ENCODE measurements around the gene ZFYVE19.
"Not testable (repeated sequence)": the region's sequence is repeated elsewhere in the genome, so short reads cannot be mapped to it uniquely, and the experiment has no call there.

ZFYVE19 gene

GRCh38 chr15:40847223-40847961 is 40.5 kb downstream of the ZFYVE19 start:
- no peak for DNase-seq

DNA sequence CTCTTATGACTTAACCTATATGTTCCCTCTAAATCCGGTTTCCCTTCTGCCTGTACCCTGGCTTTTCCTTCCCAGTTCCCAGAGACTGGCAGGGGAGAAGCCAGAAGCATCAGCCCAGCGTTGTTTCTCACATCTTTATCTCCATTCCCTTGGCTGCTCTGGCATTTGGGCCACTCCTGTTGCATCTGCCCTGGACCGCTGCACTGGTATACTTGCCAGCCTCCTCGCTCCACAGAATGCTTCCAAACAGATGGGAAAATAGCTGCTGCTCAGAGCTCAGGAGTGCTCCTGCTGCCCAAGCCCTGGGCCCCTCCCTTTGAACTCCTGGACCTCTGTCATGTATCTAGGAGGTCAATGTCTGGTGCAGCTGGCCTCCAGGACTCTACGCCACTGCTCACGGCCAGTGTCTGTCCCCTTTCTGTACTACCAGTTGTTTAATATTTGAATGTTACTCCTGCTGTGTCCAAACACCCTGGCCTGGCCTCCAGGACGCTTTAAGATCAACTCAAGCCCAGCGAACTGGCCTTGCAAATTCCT is 43.8 kb downstream of the ZFYVE19 start:
- no peak for DNase-seq

- no peak for DNase-seq
These were observed 45.6 kb downstream of the ZFYVE19 start for GRCh38 chr15:40852529-40852928.

DNA sequence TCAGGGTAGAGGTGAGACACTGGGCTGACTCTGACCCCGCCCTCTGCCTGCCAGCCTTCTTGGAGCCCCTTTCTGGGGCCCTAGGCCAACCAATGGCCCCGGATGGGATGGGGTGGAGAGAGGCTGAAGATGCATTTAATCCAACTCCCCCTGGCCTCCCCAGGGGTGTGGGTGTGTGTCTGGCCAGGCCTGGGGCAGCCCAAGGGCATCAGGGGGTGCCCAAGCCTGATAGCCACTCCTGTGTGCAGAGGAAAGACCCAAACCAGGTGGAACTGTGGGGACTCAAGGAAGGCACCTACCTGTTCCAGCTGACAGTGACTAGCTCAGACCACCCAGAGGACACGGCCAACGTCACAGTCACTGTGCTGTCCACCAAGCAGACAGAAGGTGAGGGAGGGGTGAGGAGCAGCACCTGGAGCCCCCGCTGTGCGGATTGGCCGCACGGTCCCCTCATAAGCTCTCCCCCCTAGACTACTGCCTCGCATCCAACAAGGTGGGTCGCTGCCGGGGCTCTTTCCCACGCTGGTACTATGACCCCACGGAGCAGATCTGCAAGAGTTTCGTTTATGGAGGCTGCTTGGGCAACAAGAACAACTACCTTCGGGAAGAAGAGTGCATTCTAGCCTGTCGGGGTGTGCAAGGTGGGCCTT is 46.5 kb downstream of the ZFYVE19 start:
- DNase-seq: no peak

GRCh38 chr15:40854161-40854560 is 47.3 kb downstream of the ZFYVE19 start:
- no peak for DNase-seq

- DNase-seq: no peak
These were observed 48.9 kb downstream of the ZFYVE19 start for GRCh38 chr15:40855706-40856234.

DNA sequence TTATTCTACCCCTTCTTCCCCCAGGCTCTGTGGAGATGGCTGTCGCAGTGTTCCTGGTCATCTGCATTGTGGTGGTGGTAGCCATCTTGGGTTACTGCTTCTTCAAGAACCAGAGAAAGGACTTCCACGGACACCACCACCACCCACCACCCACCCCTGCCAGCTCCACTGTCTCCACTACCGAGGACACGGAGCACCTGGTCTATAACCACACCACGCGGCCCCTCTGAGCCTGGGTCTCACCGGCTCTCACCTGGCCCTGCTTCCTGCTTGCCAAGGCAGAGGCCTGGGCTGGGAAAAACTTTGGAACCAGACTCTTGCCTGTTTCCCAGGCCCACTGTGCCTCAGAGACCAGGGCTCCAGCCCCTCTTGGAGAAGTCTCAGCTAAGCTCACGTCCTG is 49.9 kb downstream of the ZFYVE19 start:
- no peak for DNase-seq

- DNase-seq: peak; percentile 69 to 76
These were observed 50.9 kb downstream of the ZFYVE19 start for GRCh38 chr15:40857601-40858341.

- no peak for DNase-seq
These were observed 51.8 kb downstream of the ZFYVE19 start for GRCh38 chr15:40858706-40859105.

DNA sequence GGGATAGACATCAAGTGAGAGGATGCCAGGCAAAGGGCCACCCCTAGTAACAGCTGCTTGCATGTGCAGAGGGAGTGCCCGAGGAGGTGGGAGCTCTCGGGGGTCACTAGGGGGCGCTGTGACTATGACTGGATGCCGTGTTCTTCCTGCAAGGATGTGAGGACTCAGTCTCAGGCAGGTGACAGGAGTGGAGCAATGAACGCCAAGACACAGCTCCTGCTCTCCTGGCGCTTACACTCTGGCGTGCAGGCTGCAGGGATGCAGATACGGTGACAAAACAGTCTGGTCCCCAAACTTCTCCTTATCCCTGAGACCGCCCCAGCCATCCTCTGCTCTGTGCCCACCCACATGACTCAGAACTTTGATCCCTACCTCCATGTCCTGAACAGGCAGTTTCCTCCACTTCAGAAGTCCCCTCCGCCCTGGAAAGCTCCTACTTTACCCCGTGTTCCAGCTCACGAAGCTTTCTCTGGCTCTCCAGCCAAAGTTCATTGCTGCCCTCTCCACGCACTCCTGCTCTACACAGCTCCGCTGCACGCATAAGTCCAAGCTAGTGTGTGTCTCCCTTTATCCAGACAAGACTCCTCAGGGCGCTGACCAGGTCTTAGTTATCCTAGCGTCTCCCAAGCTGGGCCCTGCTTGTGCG is 52.4 kb downstream of the ZFYVE19 start:
- DNase-seq: peak; percentile 73 to 81

DNA sequence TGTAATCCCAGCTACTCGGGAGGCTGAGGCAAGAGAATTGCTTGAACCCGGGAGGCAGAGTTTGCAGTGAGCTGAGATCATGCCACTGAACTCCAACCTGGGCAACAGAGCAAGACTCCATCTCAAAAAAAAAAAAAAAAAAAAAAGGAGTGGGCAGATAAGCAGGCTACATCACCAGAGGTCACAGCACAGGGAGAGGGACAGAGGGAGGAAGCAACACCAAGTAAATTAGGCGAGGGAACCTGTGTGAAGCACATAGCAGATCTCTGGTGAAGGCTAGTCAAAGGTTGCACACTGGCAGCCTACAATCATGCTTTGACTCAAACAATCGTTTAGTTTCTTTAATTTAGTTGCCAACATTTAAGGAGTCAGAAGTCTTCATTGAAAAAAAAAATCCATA is 54.3 kb downstream of the ZFYVE19 start:
- not testable (repeated sequence) for DNase-seq

GRCh38 chr15:40863660-40864270 is 56.9 kb downstream of the ZFYVE19 start:
- DNase-seq: no peak

Measured in stimulated activated CD4-positive, alpha-beta T cell treated with anti-CD3 and anti-CD28 coated beads, Interleukin-4, amount 100 ng/mL, for 4 hours (primary cell).